Gastroesophageal sphincter (tissue), 3 donors: ENCODE data around the gene TALDO1.

Experiments
- POLR2AphosphoS5 ChIP-seq: sonication (generic); formaldehyde crosslinking; IDR thresholded peaks from one replicate; pipeline ENCODE4 v1.6.1; 2017; ENCODE audit warnings: antibody characterized with exemption
- TF ChIP-seq, protein P1 (sequence below), 4 experiments: fragments of 200-600 bp in 2 of 4; fragments of 450-650 bp in 2 of 4; sonication (generic) in 1 of 4; IDR thresholded peaks; one replicate each; pipeline ENCODE4 v1.5.1; 2017 to 2019; ENCODE audit warnings: antibody characterized with exemption in 4 of 4, mild to moderate bottlenecking in 2 of 4, moderate library complexity in 2 of 4

DNA sequence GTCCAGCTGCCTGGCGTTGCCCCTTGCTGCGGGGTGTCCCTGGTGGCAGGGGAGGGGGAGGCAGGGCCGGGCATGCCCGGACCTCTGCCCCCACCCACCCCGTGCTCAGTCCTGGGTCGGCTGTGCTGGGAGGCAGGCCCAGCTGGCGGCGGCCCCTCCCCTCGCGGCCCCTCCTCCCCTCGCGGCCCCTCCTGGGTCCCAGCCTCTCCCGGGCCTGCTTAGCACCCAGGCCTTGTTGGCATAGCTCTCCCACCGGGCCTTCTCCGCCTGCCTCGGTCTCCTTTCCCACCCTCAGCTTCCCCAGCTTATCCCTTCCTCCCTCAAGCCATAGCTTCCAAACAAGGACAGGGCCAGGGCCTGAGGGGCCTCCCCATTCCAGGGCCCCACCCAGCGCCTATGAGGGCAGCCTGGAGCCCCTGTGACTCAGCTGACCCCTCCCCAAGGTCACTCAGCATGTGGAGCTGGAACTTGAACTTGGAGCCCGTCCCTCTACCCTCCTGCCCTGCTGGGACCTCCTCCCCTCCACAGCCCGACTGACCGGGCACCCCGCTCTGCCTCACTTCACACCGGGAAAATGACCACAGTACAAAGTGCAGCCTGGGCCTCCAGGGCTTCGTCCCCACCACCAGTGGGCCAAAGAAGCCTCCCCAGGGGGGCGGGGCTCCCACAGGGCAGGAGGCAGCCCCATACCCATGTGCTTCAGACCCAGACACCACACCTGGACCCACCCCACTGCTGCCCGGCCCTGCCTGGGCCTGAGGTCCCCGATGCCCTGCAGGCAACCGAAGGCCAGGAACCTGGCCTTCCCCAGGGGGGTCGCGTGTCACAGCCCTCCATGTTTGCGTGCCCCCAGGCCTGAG is 40.1 kb upstream of the TALDO1 start:
- TF ChIP-seq, protein P1, sequence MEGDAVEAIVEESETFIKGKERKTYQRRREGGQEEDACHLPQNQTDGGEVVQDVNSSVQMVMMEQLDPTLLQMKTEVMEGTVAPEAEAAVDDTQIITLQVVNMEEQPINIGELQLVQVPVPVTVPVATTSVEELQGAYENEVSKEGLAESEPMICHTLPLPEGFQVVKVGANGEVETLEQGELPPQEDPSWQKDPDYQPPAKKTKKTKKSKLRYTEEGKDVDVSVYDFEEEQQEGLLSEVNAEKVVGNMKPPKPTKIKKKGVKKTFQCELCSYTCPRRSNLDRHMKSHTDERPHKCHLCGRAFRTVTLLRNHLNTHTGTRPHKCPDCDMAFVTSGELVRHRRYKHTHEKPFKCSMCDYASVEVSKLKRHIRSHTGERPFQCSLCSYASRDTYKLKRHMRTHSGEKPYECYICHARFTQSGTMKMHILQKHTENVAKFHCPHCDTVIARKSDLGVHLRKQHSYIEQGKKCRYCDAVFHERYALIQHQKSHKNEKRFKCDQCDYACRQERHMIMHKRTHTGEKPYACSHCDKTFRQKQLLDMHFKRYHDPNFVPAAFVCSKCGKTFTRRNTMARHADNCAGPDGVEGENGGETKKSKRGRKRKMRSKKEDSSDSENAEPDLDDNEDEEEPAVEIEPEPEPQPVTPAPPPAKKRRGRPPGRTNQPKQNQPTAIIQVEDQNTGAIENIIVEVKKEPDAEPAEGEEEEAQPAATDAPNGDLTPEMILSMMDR (IDR thresholded peaks at IDR 0.05) = peak in 1 of 4 experiments; percentile 14
- no peak for TF ChIP-seq POLR2AphosphoS5
